PFSK-1 (cell line): ENCODE measurements around the gene C10orf71.

ENCODE experiments used
- FOXP2 ChIP-seq: optimal IDR thresholded peaks from 2 replicates; pipeline ENCODE3; 2011; ENCODE audit warnings: borderline replicate concordance, control low read depth, inconsistent platforms; ENCODE audit not compliant: insufficient read depth; ENCODE audit errors: extremely low read length, extremely low read depth
- POLR2AphosphoS5 ChIP-seq: IDR thresholded peaks from 2 replicates; pipeline ENCODE4 v1.6.1; 2012; ENCODE audit warnings: low read depth, mild to moderate bottlenecking, control low read depth, low read length, moderate library complexity
- REST ChIP-seq, 2 experiments: IDR thresholded peaks; 2 replicates each; pipeline versions ENCODE4 v1.6.1 to v1.8.0; 2011 to 2012; ENCODE audit warnings: low read depth in 2 of 2, low read length in 2 of 2, control low read depth in 1 of 2, inconsistent platforms in 1 of 2, mild to moderate bottlenecking in 1 of 2, moderate library complexity in 1 of 2; ENCODE audit not compliant: insufficient read depth in 1 of 2
- SIN3A ChIP-seq: IDR thresholded peaks from 2 replicates; pipeline ENCODE4 v1.6.1; 2012; ENCODE audit warnings: mild to moderate bottlenecking, low read length, moderate library complexity, borderline replicate concordance; ENCODE audit not compliant: insufficient read depth
- TAF1 ChIP-seq: IDR thresholded peaks from 2 replicates; pipeline ENCODE4 v1.6.1; 2012; ENCODE audit warnings: low read length, control low read depth, borderline replicate concordance; ENCODE audit not compliant: insufficient read depth

C10orf71 gene

GRCh38 chr10:49302088-49302487 is 3.1 kb downstream of the C10orf71 start:
- TF ChIP-seq TAF1 (no peak), FOXP2 (no peak), POLR2AphosphoS5 (no peak), REST (IDR thresholded peaks at IDR 0.05; ENCODE audit: insufficient read depth in 1 of 2, low read depth in 2 of 2, low read length in 2 of 2) (no peak), SIN3A (no peak)

GRCh38 chr10:49303711-49304110 is 4.7 kb downstream of the C10orf71 start:
- TF ChIP-seq FOXP2 (no peak), TAF1 (no peak)

GRCh38 chr10:49304137-49304536 is 5.2 kb downstream of the C10orf71 start:
- no peak for TF ChIP-seq TAF1
- TF ChIP-seq FOXP2: no peak
- no peak for TF ChIP-seq REST (IDR thresholded peaks at IDR 0.05; ENCODE audit: insufficient read depth in 1 of 2, low read depth in 2 of 2, low read length in 2 of 2)
- TF ChIP-seq SIN3A: no peak
- TF ChIP-seq POLR2AphosphoS5: no peak

- TF ChIP-seq TAF1: no peak
- no peak for TF ChIP-seq REST (IDR thresholded peaks at IDR 0.05; ENCODE audit: insufficient read depth in 1 of 2, low read depth in 2 of 2, low read length in 2 of 2)
- TF ChIP-seq POLR2AphosphoS5: no peak
Measured at GRCh38 chr10:49307921-49308320, 9.0 kb downstream of the C10orf71 start.

- TF ChIP-seq TAF1: no peak
- no peak for TF ChIP-seq POLR2AphosphoS5
- no peak for TF ChIP-seq REST (IDR thresholded peaks at IDR 0.05; ENCODE audit: insufficient read depth in 1 of 2, low read depth in 2 of 2, low read length in 2 of 2)
- no peak for TF ChIP-seq FOXP2
- TF ChIP-seq SIN3A: no peak
Measured at GRCh38 chr10:49308881-49309280, 9.9 kb downstream of the C10orf71 start.
